OCI-LY7 (cell line): ENCODE data around the gene DPY19L3. TPM values are rescaled to one million over a fixed set of nuclear protein-coding genes. Genes with fewer than 3 reads are reported as not detected.

Source experiments
- BruUV-seq: library from RNA; stranded (reverse); fragments of 400-500 nt; replicated peaks from 2 replicates; lab custom pipeline; 2021; lab: Mats Ljungman, UMichigan
- CTCF ChIA-PET: fragments of 300-600 bp; sonication (Branson Sonifier 250); formaldehyde crosslinking; loops from one replicate; lab custom pipeline; 2022; ENCODE audit warnings: antibody characterized with exemption; ENCODE audit not compliant: unreplicated experiment; lab: Charles Lee
- POLR2A ChIA-PET: fragments of 300-600 bp; sonication (Branson Sonifier 250); formaldehyde crosslinking; loops from one replicate; lab custom pipeline; 2022; ENCODE audit warnings: antibody characterized with exemption; lab: Charles Lee
- DNase-seq: peaks from one replicate; pipeline ENCODE4 v3.0.0-alpha.2; 2015; ENCODE audit warnings: low spot score
- H2AFZ ChIP-seq: fragments of 200-600 bp; sonication (generic), shearing (Covaris generic); 2 replicates; pipeline ENCODE4 v1.6.1; 2014; ENCODE audit warnings: mild to moderate bottlenecking, antibody characterized with exemption, low read length, moderate library complexity
- H3K27ac ChIP-seq: fragments of 200-600 bp; sonication (generic); 2 replicates; pipeline ENCODE4 v1.5.1; 2014; ENCODE audit warnings: mixed run types, low read depth, mild to moderate bottlenecking, moderate library complexity, low read length, inconsistent platforms; ENCODE audit not compliant: poor library complexity, severe bottlenecking
- H3K36me3 ChIP-seq: fragments of 200-600 bp; sonication (generic); 2 replicates; pipeline ENCODE4 v1.6.1; 2014; ENCODE audit warnings: mild to moderate bottlenecking, antibody characterized with exemption, low read length, moderate library complexity, mixed read lengths; ENCODE audit not compliant: insufficient read depth
- H3K4me1 ChIP-seq: fragments of 200-600 bp; sonication (generic); 2 replicates; pipeline ENCODE4 v1.5.1; 2014; ENCODE audit warnings: mild to moderate bottlenecking, low read length; ENCODE audit not compliant: insufficient read depth, poor library complexity, severe bottlenecking
- H3K4me2 ChIP-seq: fragments of 200-600 bp; sonication (generic); 2 replicates; pipeline ENCODE4 v1.6.1; 2014; ENCODE audit warnings: mild to moderate bottlenecking, low read length
- H3K4me3 ChIP-seq: fragments of 200-600 bp; sonication (generic); 2 replicates; pipeline ENCODE4 v1.5.1; 2014; ENCODE audit warnings: mild to moderate bottlenecking, low read depth, low read length; ENCODE audit not compliant: poor library complexity, severe bottlenecking
- H3K79me2 ChIP-seq: fragments of 200-600 bp; sonication (generic); 2 replicates; pipeline ENCODE4 v1.6.1; 2016; ENCODE audit warnings: low read depth, mild to moderate bottlenecking, low read length, moderate library complexity, mixed read lengths; ENCODE audit not compliant: insufficient read depth
- H3K9me2 ChIP-seq: fragments of 200-600 bp; sonication (generic); 2 replicates; pipeline ENCODE4 v1.6.1; 2016; ENCODE audit warnings: mild to moderate bottlenecking, low read length, mixed read lengths; ENCODE audit not compliant: insufficient read depth
- H3K9me3 ChIP-seq: fragments of 200-600 bp; sonication (generic); 2 replicates; pipeline ENCODE4 v1.6.1; 2014; ENCODE audit warnings: mild to moderate bottlenecking, mixed run types, low read length, mixed read lengths
- H4K20me1 ChIP-seq: fragments of 200-600 bp; sonication (generic); 2 replicates; pipeline ENCODE4 v1.6.1; 2014; ENCODE audit warnings: mild to moderate bottlenecking, antibody characterized with exemption, low read length, moderate library complexity, mixed read lengths; ENCODE audit not compliant: insufficient read depth
- CTCF ChIP-seq: fragments of 200-600 bp; sonication (generic); conservative IDR thresholded peaks from 2 replicates; pipeline ENCODE4 v1.5.1; 2014; ENCODE audit warnings: mild to moderate bottlenecking, antibody characterized with exemption, low read length, moderate library complexity, mixed read lengths
- EZH2phosphoT487 ChIP-seq: fragments of 200-600 bp; sonication (generic); IDR thresholded peaks from 2 replicates; pipeline ENCODE4 v1.6.1; 2018; ENCODE audit warnings: low read depth, borderline replicate concordance, mild to moderate bottlenecking, mixed run types, antibody characterized with exemption, low read length, moderate library complexity, mixed read lengths
- intact Hi-C: fragments of 100-400 bp; cut with micrococcal nuclease; formaldehyde crosslinking; loops from one replicate; pipeline ENCODE4 v1.10.0; 2022; ENCODE audit not compliant: unreplicated experiment
- total RNA-seq, 2 experiments: library from RNA; depleted of rRNA in 1 of 2; stranded (reverse); fragments of >200 nt in 1 of 2; shearing (Covaris generic) in 1 of 2; gene quantifications; 2 replicates each; pipeline ENCODE4 v1.2.3, GENCODE V29; 2014 to 2022

The DPY19L3 gene
- total RNA-seq, 2 experiments from 2014 or later: 31.3 to 39.0 TPM

- Histone ChIP-seq H3K9me2 (no peaks in the 10 kb centered on the region), H4K20me1 (no peaks in the 10 kb centered on the region), H3K27ac (peak overlapping the region; percentile 68), H3K4me1 (peaks cover 20% of the 10 kb centered on the region), H3K9me3 (no peaks in the 10 kb centered on the region), H3K4me2 (peak overlapping the region; percentile 89), H3K36me3 (peaks cover 17% of the 10 kb centered on the region), H3K79me2 (peaks cover 30% of the 10 kb centered on the region), H2AFZ (peak overlapping the region; percentile 54; the same call in 1 of the 2 replicates), H3K4me3 (peak overlapping the region; percentile 96)
- ChIA-PET POLR2A (interaction anchor here (0.6 to 1.4 kb wide), 5 partner anchors 20 to 1599 kb away, joined by 3 to 4 read pairs (median 3); partner anchors contain the start of gene PDCD5), CTCF (no interaction called here)
- BruUV-seq: no TSS peak
- DNase-seq: no peak
- intact Hi-C loops: loop anchor here (10.0 kb wide), 1 partner anchor 180 kb away; the partner anchor contains the start of gene PDCD5
- TF ChIP-seq EZH2phosphoT487 (no peak), CTCF (no peak)
Measured at GRCh38 chr19:32404213-32404932, 1.2 kb upstream of the DPY19L3 start.

GRCh38 chr19:32404933-32405430 lies 588 bp upstream of the DPY19L3 start:
- BruUV-seq: TSS peak; percentile 88
- Histone ChIP-seq H2AFZ (peak overlapping the region; percentile 54), H3K4me2 (peak overlapping the region; percentile 89), H4K20me1 (no peaks in the 10 kb centered on the region), H3K79me2 (peaks cover 30% of the 10 kb centered on the region), H3K36me3 (peaks cover 23% of the 10 kb centered on the region), H3K9me2 (no peaks in the 10 kb centered on the region), H3K27ac (peak overlapping the region; percentile 68), H3K4me3 (peak overlapping the region; percentile 96), H3K9me3 (no peaks in the 10 kb centered on the region), H3K4me1 (peaks cover 20% of the 10 kb centered on the region)
- POLR2A ChIA-PET: interaction anchor here (0.6 to 1.4 kb wide), 4 partner anchors 19 to 241 kb away, joined by 3 to 4 read pairs (median 3); no protein-coding TSS in a partner anchor
- intact Hi-C loops: loop anchor here (5.0 to 10.0 kb wide), 2 partner anchors 58 to 180 kb away; partner anchors contain the start of genes PDCD5 and ZNF507
- TF ChIP-seq EZH2phosphoT487 (no peak), CTCF (no peak)
- CTCF ChIA-PET: no interaction called here
- peak; percentile 47 for DNase-seq
